Type B pancreatic cell (in vitro differentiated cells): Measurements from ENCODE around the gene RPS3. TPM values are rescaled to one million over a fixed set of nuclear protein-coding genes. Genes with fewer than 3 reads are reported as not detected.
"Not testable (repeated sequence)": the region's sequence is repeated elsewhere in the genome, so short reads cannot be mapped to it uniquely, and the experiment has no call there.

Experiments
- DNase-seq: peaks from one replicate; pipeline ENCODE4 v3.0.0; 2021; ENCODE audit warnings: mixed read lengths; ENCODE audit not compliant: unreplicated experiment; ENCODE audit errors: extremely low spot score
- H3K27ac Mint-ChIP-seq: 2 replicates; pipeline ENCODE4 v1.8.0; 2021; ENCODE audit warnings: mild to moderate bottlenecking, mixed read lengths
- H3K27me3 Mint-ChIP-seq: 2 replicates; pipeline ENCODE4 v1.8.0; 2021; ENCODE audit warnings: mixed read lengths
- H3K36me3 Mint-ChIP-seq: 2 replicates; pipeline ENCODE4 v1.8.0; 2021; ENCODE audit warnings: mixed read lengths
- H3K4me1 Mint-ChIP-seq: one replicate; pipeline ENCODE4 v1.8.0; 2021; ENCODE audit warnings: mixed read lengths; ENCODE audit not compliant: unreplicated experiment
- H3K4me3 Mint-ChIP-seq: 2 replicates; pipeline ENCODE4 v1.8.0; 2021; ENCODE audit warnings: mild to moderate bottlenecking, mixed read lengths
- H3K9me3 Mint-ChIP-seq: 2 replicates; pipeline ENCODE4 v1.8.0; 2021; ENCODE audit warnings: mixed read lengths
- total RNA-seq: library from RNA; stranded (reverse); gene quantifications from 2 replicates; pipeline ENCODE4 v1.2.1, GENCODE V29; 2021; ENCODE audit warnings: low replicate concordance
- TF ChIP-seq, protein P1 (sequence below): fragments of 200-600 bp; sonication (generic); conservative IDR thresholded peaks from 2 replicates; pipeline ENCODE4 v1.5.0; 2021; ENCODE audit warnings: antibody characterized with exemption, mild to moderate bottlenecking

Gene RPS3
- total RNA-seq, 1 donor from 2014 or later = 3,442 TPM

GRCh38 chr11:75376175-75376574 is 23.1 kb upstream of the RPS3 start:
- no peak overlapping the region for H3K27ac Mint-ChIP-seq
- peaks cover 4% of the 10 kb centered on the region for H3K9me3 Mint-ChIP-seq
- TF ChIP-seq, protein P1, sequence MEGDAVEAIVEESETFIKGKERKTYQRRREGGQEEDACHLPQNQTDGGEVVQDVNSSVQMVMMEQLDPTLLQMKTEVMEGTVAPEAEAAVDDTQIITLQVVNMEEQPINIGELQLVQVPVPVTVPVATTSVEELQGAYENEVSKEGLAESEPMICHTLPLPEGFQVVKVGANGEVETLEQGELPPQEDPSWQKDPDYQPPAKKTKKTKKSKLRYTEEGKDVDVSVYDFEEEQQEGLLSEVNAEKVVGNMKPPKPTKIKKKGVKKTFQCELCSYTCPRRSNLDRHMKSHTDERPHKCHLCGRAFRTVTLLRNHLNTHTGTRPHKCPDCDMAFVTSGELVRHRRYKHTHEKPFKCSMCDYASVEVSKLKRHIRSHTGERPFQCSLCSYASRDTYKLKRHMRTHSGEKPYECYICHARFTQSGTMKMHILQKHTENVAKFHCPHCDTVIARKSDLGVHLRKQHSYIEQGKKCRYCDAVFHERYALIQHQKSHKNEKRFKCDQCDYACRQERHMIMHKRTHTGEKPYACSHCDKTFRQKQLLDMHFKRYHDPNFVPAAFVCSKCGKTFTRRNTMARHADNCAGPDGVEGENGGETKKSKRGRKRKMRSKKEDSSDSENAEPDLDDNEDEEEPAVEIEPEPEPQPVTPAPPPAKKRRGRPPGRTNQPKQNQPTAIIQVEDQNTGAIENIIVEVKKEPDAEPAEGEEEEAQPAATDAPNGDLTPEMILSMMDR = no peak
- peaks cover 16% of the 10 kb centered on the region for H3K4me1 Mint-ChIP-seq
- no peaks in the 10 kb centered on the region for H3K36me3 Mint-ChIP-seq
- H3K27me3 Mint-ChIP-seq = peaks cover 4% of the 10 kb centered on the region
- no peak for DNase-seq
- H3K4me3 Mint-ChIP-seq = no peak overlapping the region

GRCh38 chr11:75378776-75379175 is 20.5 kb upstream of the RPS3 start:
- not testable (repeated sequence) for DNase-seq, H3K27ac Mint-ChIP-seq, H3K36me3 Mint-ChIP-seq, H3K27me3 Mint-ChIP-seq, H3K4me3 Mint-ChIP-seq, H3K9me3 Mint-ChIP-seq
- peaks cover 16% of the 10 kb centered on the region for H3K4me1 Mint-ChIP-seq

DNA sequence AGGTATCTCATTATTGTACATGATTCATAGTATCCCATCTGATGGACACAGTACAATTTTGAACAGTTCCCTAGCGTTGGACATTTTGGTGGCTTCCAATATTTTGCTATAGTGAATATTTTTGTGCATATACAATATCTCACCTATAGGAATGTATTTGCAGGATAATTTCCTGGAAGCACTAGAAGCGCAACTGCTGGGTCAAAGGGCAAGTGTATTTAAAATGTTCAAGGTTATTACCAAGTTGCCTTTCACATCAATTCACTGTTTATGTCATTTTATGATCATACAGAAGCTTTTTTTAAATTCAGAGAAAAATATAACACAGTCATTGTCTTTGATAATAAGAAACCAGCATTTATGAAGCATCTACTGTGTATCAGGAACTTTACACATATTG is 19.1 kb upstream of the RPS3 start:
- Mint-ChIP-seq H3K27ac (peak overlapping the region; percentile 99), H3K4me1 (peaks cover 22% of the 10 kb centered on the region), H3K27me3 (no peaks in the 10 kb centered on the region), H3K9me3 (peaks cover 4% of the 10 kb centered on the region), H3K4me3 (no peak overlapping the region), H3K36me3 (no peaks in the 10 kb centered on the region)
- no peak for DNase-seq
- TF ChIP-seq, protein P1 = no peak

GRCh38 chr11:75380716-75381420 is 18.4 kb upstream of the RPS3 start:
- TF ChIP-seq, protein P1 = no peak
- no peaks in the 10 kb centered on the region for H3K27me3 Mint-ChIP-seq
- DNase-seq = no peak
- H3K9me3 Mint-ChIP-seq = peaks cover 4% of the 10 kb centered on the region
- peak overlapping the region; percentile 99 for H3K27ac Mint-ChIP-seq
- H3K36me3 Mint-ChIP-seq = no peaks in the 10 kb centered on the region
- peaks cover 22% of the 10 kb centered on the region for H3K4me1 Mint-ChIP-seq
- H3K4me3 Mint-ChIP-seq = peak overlapping the region; percentile 80

GRCh38 chr11:75383246-75383645 is 16.1 kb upstream of the RPS3 start:
- H3K4me1 Mint-ChIP-seq = peaks cover 22% of the 10 kb centered on the region
- peaks cover 4% of the 10 kb centered on the region for H3K9me3 Mint-ChIP-seq
- peak overlapping the region; percentile 48 for H3K27ac Mint-ChIP-seq
- H3K4me3 Mint-ChIP-seq = no peak overlapping the region
- TF ChIP-seq, protein P1 = no peak
- H3K36me3 Mint-ChIP-seq = no peaks in the 10 kb centered on the region
- DNase-seq = no peak
- no peaks in the 10 kb centered on the region for H3K27me3 Mint-ChIP-seq

DNA sequence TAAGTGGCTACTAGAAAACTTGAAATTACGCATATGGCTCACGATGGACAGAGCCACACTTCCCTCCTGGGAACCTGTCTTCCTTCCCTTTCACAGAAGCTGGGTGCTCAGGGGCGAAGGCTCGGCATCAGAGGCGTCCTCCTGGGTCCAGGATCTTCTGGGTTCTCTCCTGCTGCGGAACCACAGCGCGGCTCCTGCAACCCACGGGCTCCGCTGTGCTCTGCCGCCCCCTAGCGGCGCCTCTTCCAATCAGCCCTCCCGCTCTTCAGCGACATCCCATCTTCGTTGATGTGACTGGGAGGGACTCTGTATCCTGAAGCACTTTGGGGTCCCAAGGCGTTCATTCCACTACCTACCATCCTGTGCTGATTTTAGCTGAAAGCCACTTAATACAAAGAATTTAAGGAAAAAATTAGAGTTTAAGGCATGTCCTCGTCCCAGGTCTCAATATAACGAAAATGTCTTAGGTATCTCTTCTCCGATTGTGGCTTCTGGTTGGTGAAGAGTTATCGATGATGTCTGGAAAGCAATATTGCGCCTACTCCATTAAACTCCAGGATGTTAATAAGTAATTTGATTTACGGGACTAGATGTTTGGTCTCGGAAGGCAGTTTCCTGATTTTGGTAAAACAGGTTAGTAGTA is 14.8 kb upstream of the RPS3 start:
- TF ChIP-seq, protein P1 = peak; percentile 99
- Mint-ChIP-seq H3K36me3 (no peaks in the 10 kb centered on the region), H3K4me1 (peaks cover 22% of the 10 kb centered on the region), H3K27me3 (no peaks in the 10 kb centered on the region), H3K9me3 (peaks cover 4% of the 10 kb centered on the region), H3K27ac (peak overlapping the region; percentile 62), H3K4me3 (peak overlapping the region; percentile 28)
- peak; percentile 77 for DNase-seq
